HG03064 (cell line): ENCODE data around the gene TDP2.

ENCODE experiments used
- ATAC-seq: cut with Tn5 transposase; IDR thresholded peaks from one replicate; pipeline ENCODE4 v1.9.1; 2021; ENCODE audit warnings: low read depth; ENCODE audit not compliant: unreplicated experiment

The TDP2 gene

DNA sequence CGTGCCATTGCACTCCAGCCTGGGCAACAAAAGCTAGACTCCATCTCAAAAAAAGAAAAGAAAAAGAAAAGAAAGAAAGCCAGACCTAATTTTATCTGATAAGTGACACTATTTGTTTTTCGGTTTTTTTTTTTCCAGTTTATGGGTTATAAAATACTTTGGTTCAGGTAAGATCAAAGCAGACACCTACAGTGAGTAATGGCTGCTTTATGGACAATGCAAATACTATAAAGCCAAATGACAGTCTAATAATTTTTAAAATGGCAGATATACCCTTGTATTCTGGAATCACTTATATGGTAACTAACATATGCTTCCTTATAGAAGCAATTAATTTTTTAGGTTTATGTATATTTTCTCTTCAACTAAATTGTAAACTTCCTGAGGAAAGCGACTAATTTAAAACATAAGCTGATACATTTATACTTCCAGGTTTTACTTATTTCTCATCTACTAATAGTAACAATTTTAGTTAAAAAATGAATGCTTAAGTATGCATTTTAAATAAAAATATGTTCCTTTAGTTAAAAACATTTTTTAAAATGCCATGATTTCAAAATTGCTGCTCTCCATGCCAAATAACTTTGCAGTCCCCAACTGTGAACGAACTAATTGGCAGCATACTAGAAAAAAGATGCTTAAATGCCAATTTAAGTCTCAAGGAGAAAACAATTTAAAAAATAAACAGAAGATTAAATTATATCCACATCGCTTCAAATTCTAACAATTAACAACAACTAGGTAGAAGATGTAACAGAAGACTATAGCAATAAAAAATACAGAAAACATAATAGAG lies 59.2 kb downstream of the TDP2 start:
- ATAC-seq: no peak

DNA sequence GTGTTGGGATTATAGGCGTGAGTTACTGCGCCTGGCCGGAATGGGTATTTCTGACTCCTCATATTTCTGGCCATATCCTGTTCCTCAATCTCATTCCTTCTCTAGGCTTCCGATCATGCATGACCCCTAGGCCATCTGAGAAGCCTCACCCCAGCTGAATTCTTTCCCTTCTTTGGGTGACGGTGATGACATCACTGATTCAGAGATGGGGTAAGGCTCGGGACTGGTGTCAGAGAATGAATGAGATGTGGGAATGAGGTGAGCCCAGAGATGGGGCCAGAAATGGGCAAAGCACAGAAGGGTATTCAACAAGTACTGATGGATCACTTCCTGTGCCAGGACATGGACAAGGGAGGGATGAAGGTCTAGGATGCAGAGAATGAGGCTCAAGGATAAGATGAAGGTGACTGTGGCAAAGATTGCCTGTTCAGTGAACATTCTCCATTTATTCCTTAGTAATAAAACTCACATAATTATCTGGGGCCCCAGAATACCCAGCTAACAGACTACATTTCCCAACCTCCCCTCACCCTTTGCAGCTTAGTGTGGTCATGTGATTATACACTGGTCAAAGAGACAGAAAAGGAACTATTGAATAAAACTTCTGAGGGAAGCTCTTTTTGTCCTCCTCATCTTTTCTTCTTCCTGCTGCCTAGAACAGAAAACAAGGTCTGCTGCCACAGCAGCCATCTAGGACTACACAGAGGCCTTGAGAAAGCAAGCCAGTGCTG lies 60.3 kb downstream of the TDP2 start:
- no peak for ATAC-seq

DNA sequence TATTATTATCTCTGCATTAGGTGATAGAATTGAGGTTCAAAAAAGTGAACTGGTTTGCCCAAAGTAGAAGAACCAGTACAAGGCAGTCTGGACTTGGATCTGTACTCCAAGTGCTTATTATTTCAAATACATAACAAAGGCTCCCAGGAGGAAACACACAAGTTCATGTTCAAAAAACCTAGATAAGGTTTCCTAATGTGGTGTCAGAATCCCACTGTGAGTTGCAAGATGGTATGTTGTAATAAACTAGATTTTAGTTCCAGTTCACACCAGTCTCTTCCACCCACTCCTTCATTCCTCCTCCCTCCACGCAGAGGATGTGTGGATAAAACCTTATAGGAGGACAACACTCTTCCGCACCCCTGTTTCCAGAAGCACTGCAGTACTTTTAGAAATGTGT lies 63.5 kb downstream of the TDP2 start:
- no peak for ATAC-seq

- no peak for ATAC-seq
These were observed 65.8 kb downstream of the TDP2 start for GRCh38 chr6:24600903-24601302.
